DMS79 (cell line): ENCODE results near the gene RPRD2.
"Not testable (repeated sequence)": the region's sequence is repeated elsewhere in the genome, so short reads cannot be mapped to it uniquely, and the experiment has no call there.

ENCODE experiments used
- DNase-seq: peaks from one replicate; lab custom pipeline; 2025; lab: John Stamatoyannopoulos, UW

Gene RPRD2

DNA sequence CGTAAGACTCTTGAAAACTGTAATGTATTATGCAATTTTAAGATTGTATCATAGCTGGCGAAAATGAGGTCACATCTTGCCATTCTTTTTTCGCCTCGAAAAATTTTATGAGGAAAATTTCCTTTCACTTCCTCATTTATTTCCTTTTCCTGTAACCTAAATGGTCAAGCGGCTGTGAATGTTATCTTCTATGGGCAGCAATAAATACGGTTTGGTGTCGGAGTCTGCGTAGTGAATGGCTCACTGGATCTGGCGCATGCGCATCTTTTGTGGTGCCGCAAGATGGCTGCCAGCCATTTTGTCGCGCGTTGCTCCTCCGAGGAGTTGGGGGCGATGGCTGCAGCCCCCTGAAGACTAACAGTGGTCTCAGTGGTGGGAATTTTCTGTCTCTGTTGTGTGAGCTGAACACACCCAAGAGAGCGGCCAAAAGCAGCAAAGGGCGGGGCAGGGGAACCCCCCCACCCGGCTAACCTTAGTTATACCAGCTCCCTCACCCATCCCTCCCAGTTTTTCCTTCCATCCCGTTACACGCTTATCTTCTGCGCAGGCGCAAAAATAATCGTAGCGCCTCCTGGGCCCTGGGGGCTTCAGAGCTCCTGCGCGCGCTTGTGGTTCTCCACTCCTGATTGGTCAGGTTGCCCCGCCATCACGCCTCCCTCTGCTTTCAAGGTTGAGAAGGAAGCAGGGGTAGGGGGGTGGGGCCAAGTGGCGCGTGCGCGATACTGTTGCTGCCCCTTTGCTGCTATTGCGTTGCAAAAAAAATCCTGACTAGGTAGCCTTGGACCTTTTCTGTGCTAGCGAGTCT, at the start of gene RPRD2:
RPRD2 (plus strand) TSS at position 722 of the 805 bp plus-strand sequence. CDS start 568 bp downstream, outside the sequence.
- DNase-seq = peak; percentile 99

DNA sequence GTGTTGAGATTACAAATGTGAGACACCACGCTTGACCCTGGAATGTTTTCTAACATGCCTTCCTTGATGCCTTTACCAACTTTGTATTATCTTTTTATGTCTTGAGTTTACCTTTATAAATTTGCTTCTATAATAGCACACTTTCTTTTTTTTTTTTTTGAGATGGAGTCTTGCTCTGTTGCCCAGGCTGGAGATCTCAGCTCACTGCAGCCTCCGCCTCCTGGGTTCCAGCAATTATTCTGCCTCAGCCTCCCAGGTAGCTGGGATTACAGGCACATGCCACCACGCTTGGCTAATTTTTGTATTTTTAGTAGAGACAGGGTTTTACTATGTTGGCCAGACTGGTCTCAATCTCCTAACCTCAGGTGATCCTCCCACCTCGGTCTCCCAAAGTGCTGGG, 49.3 kb upstream of the RPRD2 start:
- not testable (repeated sequence) for DNase-seq

DNA sequence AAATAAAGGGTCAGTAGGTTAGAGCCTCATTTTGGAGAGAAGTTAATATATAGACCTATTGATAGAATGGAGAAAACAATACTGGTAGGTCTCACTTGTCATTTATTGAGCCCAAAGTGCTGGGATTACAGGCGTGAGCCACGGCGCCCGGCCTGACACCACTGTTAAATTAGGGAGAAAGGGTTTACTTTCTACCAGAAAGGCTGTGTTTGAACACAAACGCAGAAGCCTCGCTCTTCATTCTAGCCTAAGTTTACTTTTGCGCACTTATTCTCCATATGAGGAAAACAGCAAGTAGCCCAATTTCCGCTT, 43.3 kb upstream of the RPRD2 start:
- no peak for DNase-seq

DNA sequence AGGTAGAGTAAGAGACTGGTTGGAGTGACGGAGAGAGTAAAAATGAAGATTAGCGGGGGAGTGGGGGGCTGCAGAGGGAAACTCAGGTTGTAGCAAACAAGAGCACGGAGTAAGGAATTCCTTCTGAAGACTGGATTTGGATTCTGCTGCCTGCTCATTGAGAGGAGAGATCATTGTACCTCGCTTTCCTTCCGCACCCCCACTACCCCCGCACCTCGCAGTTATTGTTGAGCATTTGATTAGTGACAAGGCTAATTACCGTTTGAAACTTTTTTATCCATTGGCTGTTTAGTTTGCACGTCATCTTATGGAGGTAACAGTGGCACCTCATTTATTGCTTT, 42.2 kb upstream of the RPRD2 start:
- DNase-seq = no peak

DNA sequence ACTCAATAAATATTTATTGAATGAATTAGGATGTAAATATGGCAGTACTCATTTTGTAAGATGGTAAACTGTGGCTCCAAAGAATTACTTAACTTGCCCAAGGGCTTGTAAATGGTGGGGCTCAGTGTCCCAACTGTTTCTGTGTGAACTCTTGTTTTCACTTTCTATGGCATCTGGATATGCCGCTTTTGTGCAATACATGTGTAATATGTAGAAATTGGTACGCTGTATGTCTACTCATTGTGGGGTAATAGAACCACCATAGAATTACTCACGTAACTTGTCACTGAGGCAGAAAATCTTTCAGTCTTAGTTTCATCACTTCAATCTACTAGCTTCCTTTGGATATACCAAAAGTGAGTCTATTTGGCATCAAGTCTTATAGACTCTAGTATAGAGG, 41.6 kb upstream of the RPRD2 start:
- no peak for DNase-seq

DNA sequence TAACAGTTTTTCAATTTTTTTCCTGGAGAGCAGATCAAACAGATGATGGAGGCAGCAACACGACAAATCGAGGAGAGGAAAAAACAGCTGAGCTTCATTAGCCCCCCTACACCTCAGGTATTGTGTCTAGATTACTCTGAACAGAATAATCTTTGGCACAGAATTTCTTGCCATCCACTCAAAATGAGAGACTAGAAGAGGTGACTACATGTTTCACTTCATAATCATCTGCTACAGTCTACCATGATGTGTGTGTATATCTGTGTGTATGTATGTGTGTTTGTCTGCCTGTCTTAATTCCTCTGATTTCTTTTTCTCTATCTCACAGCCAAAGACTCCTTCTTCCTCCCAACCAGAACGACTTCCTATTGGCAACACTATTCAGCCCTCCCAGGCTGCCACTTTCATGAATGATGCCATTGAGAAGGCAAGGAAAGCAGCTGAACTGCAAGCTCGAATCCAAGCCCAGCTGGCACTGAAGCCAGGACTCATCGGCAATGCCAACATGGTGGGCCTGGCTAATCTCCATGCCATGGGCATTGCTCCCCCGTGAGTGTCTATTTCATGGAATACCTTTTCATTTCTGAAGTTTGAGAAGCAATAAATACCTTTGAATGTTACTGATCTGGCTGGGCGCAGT, 31.2 kb upstream of the RPRD2 start:
- DNase-seq = no peak

DNA sequence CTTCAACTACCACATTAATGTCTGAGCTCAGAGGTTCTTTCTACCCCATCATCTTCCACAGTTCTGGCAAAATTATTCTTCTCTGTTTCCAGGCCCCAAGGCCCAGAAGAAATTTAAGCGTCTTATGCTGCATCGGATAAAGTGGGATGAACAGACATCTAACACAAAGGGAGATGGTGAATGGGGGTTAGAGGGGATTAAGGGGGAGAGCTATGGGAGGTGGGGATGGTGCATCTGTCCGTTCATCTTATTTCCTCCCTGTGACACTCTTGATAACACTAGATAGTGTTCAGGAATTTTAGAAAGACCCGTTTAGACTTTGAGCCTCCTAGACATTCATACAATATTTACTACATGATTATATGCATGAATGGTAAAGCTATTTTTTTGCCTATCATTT, 17.6 kb upstream of the RPRD2 start:
- no peak for DNase-seq

DNA sequence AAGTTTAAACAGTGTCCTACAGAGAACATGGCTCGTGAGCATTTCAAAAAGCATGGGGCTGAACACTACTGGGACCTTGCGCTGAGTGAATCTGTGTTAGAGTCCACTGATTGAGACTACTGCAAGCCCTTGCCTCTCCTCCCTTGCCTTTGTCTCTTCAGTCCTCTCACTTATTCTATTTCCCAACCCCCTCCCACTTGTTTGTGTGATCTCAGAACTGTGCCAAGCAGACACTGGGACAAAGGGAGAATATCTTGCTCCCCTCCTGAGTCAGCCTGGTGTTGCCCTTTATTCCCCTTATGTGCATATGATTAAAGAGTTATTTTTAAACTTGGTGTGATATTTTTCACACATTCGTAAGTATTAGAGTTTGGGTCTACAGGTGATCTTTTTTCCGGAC, 11.1 kb upstream of the RPRD2 start:
- no peak for DNase-seq

DNA sequence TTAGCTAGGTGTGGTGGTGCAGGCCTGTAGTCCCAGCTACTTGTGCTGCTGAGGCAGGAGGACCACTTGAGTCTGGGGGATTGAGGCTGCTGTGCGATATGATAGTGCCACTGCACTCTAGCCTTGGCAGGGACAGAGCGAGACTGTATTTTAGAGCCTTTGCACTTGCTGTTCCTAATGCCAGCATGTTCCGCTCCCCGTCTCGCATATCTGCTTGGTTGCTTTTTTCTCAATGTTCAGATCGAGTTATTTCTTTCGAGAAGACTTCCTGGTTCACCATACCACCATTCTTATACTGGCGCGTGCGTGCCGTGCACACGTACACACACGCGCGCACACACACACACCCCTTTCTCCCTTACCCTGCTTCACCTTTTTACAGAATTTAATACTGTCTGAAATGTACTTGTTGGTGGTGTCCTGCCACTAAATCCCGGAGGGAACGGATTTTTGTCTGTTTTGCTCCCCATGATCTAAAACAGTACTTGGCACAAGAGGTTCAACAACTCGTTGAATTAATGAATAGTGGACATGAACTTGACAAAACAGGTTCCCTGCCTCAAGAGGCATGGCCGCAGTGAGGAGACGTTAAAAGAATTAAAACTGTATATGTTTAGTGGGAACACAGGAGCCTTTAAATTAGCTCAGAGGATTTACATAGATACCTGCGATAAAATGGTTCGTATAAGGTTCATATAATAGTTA, 1.1 kb upstream of the RPRD2 start:
- DNase-seq = peak; percentile 59

DNA sequence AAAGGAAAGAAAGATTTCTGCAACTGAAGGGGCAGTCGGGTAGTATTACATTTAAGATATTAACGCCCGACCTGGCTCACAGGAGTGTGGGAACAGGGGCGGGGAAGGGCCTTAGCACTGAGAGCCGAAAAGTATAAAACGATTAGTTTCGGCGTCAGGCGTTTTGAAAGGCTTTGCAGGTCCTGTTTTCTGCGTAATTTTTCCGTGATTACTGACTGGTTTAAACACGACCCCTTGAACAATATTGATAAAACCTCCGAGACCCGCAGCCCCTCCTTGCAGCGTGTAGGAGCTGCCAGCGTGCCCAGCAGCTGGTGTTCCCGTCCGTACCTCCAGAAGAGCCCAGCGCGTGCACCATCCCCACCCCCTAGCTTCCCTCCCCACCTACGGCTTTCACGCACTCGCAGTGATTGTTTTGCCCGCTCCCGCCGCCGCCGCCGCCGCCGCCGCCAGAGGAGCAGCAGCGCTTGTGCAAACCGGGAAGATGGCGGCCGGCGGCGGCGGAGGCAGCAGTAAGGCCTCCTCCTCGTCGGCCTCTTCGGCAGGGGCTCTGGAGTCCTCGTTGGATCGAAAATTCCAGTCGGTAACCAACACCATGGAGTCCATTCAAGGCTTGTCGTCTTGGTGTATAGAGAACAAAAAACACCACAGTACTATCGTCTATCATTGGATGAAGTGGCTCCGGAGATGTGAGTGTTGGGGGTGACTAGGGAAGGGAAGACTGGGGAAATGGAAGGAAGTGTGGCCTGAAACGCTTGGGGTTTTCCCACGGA, 470 bp downstream of the RPRD2 start:
- DNase-seq = peak; percentile 64

DNA sequence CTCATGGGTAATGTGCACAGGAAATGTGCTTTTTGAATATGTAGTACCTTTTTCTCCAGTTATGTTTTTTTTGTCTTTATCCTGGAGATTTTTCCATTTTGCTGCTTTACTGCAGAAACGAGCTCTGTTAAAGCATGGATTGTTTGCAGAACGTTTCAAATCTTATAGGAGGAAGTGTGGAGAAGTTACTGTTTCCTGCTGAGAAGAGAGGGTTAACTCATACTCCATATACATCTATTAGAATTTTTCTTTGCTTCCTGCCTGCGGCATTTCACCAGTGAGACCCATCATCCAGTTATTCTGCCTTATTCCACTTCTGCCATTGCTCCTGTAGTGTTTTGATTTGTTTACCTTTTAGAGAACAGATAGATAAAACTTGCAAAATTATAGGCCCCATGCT, 2.0 kb downstream of the RPRD2 start:
- DNase-seq = no peak

DNA sequence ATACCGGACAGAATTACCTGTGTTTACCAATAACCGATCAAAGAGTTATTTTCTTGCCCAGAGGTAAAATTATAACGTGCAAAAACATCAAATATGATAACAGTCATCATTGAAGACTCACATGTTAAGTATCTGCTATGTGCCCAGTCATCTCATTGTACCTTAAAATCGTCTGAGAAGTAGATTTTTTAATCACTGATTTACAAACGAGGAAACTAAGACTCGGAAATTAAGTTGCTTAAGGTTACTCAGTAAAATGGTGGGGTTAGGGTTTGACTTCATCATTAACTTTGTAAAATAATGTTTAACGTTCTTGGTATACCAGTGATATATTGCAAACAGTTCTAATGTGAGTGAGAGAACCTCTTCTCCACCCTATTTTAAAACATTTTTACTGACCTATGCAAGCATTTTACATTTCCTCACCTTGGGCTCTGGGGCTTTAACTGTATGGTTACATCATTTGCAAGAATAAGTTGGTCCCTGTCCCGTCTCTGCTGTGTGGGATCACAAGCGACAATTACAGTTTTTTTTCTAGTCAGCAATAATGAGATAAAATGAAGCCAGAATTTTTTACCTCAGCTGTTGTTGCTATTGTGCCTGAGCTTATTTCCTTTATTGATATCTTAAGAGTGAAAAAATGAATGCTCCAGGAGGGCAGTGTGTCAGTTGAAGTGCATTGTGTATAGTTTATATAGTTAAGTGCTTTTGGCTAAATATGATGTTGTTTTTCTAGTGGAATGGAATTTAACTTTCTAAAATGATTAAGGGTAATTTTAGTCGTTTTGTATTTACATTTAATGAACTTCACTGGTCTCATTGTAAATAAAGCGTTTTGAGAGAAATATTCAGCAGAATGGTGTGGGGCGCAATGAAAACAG, 2.7 kb downstream of the RPRD2 start:
- no peak for DNase-seq

DNA sequence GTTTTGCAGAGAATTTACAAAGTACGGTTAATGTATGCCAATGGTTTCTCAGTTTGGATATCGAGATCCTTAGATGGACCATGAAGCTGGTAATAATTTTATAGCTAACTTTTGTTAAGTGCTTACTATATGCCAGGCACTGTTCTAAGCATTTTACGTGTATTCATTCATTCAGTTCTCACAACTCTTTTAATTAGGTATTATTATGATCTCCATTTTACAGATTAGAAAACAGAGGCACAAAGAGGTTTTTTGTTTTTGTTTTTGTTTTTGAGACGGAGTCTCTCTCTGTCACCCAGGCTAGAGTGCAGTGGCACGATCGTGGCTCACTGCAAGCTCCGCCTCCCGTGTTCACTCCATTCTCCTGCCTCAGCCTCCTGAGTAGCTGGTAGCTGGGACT, 7.2 kb downstream of the RPRD2 start:
- DNase-seq = no peak

DNA sequence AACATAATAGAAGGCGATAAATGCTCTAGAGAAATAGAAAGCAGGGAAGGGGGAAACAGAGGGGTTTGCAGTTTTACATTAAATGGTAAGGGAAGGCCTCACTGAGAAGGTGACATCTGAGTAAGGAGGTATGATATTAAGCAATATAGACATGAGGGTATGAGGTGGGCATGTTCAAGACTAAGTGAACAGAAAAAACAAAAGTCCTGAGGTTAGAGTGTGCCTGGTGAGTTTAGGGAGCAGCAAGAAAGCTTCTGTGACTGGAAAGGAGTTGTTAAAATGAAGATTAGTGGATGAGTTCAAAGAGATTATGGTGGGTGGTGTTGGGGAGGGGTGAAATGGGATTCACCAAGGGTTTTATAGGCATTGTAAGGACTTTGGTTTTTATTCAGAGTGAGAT, 8.6 kb downstream of the RPRD2 start:
- no peak for DNase-seq

DNA sequence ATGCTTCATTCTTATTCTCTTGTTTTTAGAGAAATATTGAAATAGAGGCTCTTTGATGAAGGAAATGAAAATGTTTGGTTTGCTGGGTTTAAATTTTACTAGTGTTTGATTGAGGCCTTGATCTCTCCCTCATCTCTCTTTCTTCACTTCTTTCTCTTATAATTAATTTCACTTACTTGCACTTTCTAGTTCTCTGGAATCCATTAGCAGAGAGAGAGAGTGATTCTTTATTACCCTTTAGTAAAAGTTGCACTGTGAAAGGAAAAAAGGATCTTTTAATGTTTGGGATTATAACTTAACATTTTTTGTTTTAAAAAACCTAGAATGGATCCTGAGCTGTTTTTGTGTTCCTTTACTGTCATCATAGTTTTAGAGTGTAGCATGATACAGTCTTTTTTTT, 12.2 kb downstream of the RPRD2 start:
- no peak for DNase-seq

DNA sequence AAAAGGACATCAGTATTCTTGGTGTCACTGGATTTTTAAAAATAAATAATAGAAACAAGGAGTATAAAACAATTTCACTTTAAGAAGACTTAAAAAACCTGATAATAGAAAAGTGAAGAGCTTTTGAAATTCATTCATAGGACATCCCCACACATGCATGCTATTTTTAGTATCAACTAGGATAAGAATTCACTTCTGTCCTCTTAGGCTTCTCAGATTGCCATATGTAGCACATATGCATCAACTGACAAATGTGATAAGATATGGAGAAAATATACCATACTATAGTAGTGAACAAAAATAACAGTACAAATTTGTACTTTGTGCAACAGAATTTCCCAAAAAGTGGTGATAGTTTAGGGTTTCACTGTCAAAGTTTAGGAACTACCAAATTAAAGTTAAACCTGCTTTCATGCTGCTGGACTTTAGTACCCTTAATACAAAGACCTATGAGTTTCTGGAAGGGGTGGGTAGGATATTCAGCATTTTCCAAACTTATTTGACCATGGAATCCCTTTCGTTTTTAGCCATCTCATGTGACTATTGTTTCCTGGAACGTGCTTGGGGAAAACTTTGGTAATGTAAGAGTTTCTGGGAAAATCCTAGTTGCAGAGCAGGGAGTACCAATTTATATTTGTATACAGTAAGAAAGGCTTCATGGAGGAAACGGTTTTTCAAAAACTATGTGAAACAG, 19.8 kb downstream of the RPRD2 start:
- DNase-seq = no peak

DNA sequence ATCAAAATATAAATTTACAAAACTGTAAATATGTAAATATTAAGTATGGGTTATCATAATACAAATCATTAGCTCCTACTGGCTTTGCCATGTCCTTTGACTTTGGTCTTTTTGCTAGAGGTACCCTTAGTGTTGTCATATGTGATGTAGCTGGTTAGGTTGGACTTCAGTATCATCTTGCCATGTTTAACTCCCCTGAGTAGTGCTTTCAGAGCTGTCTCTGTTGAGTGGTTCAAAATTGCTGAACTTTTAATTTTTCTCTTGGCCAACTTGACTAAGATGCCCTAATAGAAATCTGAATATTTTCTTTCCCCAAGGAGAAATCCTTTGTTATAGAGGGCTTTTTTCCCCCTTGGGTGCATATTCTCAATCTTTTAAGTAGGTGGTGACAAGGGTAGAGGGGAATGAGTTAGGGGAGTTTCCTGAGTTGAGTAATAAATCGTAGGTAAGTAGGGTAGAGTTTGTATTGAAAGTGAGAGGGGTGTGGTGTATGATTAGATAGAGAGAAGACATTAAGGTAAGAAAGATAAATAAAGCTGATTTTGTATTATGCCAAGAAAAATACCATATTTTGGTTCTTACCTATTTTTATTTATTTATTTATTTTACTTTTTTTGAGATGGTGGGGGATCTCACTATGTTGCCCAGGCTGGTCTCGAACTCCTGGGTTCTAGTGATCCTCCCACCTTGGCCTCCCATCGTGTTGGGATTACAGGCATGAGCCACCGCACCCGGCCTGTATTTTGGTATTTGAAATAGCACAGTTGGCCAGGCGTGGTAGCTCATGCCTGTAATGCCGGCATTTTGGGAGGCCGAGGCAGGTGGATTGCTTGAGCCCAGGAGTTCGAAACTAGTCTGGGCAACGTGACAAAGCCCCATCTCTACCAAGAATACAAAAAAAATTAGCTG, 21.8 kb downstream of the RPRD2 start:
- no peak for DNase-seq

DNA sequence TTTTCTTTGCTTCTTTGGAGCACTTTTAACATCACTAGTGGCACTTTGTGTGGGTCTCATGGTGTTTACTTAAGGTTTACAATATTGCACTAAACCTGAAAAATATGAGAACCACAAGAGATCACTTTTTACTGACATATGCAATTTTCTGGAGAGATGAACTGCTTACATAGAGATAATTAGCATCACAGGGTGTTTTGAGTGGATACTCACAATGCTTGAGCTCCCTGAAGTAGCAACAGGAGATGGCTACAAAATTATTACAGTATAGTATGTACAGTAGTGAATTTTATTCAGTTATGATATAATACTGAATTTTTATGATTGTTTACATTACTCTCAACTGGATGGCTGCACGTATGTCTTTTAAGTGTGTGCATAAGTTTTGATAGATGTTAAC, 22.6 kb downstream of the RPRD2 start:
- no peak for DNase-seq

DNA sequence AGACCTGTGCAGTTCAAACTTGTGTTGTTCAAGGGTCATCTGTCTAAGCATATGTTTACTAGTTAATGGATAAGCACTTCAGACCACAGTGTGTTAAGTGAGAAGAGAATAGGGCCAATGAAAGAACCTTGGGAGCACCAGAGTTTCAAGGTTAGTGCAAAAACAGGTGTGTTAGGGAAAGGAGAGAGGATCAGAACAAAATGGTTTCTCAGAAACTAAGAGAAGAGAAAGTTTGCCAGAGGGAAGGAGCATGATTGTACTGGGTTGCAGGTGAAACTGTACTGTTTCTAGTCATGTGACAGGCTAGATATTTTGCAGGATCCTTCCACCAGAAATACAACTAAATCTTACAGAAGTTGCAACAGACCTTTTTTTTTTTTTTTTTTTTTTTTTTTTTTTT, 23.3 kb downstream of the RPRD2 start:
- DNase-seq = peak; percentile 28

DNA sequence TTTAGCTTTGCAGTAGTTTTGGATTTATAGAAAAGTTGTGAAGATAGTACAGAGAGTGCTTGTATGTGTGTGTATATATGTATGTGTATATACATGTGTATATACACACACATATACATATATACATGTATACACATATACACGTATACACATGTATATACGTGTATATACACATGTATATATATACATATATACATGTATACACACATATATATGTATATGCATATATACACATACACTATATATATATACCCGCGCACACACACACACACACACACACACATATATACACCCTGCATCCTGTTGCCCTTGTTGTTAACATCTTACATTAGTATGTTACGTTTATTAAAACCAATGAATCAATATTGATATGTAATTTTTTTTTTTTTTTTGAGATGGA, 24.3 kb downstream of the RPRD2 start:
- no peak for DNase-seq
